22Rv1 (cell line): ENCODE data around the gene PRSS2.

Experiments
- H3K27ac ChIP-seq: fragments of 450-650 bp; 2 replicates; pipeline ENCODE4 v1.5.1; 2017
- CTCF ChIP-seq: fragments of 450-650 bp; IDR thresholded peaks from 2 replicates; pipeline ENCODE4 v1.5.1; 2017; ENCODE audit warnings: mild to moderate bottlenecking
- ZFX ChIP-seq: fragments of 450-650 bp; IDR thresholded peaks from 2 replicates; pipeline ENCODE4 v1.6.1; 2017; ENCODE audit warnings: antibody characterized with exemption, borderline replicate concordance

PRSS2 gene

GRCh38 chr7:142790056-142790455, 19.3 kb downstream of the PRSS2 start:
- no peak overlapping the region for H3K27ac ChIP-seq
- no peak for TF ChIP-seq CTCF
- no peak for TF ChIP-seq ZFX

GRCh38 chr7:142790555-142790954, 19.8 kb downstream of the PRSS2 start:
- TF ChIP-seq ZFX (no peak), CTCF (no peak)
- H3K27ac ChIP-seq = no peak overlapping the region

GRCh38 chr7:142791502-142791901, 20.7 kb downstream of the PRSS2 start:
- no peak for TF ChIP-seq ZFX
- TF ChIP-seq CTCF = no peak
- H3K27ac ChIP-seq = no peak overlapping the region

DNA sequence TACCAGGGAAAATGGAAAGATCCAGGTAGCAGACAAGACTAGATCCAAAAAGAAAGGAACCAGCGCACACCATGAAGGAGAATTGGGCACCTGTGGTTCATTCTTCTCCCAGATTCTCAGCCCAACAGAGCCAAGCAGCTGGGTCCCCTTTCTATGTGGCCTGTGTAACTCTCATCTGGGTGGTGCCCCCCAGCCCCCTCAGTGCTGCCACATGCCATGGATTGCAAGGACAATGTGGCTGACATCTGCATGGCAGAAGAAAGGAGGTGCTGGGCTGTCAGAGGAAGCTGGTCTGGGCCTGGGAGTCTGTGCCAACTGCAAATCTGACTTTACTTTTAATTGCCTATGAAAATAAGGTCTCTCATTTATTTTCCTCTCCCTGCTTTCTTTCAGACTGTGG, 21.4 kb downstream of the PRSS2 start:
- TF ChIP-seq ZFX (no peak), CTCF (no peak)
- no peak overlapping the region for H3K27ac ChIP-seq

- no peak overlapping the region for H3K27ac ChIP-seq
- no peak for TF ChIP-seq CTCF
- no peak for TF ChIP-seq ZFX
Observed at GRCh38 chr7:142792593-142792992, 21.8 kb downstream of the PRSS2 start.

DNA sequence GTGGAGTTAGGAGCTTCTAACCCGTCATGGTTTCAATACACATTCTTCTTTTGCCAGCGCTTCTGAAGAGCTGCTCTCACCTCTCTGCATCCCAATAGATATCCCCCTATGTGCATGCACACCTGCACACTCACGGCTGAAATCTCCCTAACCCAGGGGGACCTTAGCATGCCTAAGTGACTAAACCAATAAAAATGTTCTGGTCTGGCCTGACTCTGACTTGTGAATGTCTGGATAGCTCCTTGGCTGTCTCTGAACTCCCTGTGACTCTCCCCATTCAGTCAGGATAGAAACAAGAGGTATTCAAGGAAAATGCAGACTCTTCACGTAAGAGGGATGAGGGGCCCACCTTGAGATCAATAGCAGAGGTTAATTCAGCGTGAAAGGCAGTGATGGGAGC, 22.4 kb downstream of the PRSS2 start:
- TF ChIP-seq CTCF (no peak), ZFX (no peak)
- H3K27ac ChIP-seq = no peak overlapping the region

DNA sequence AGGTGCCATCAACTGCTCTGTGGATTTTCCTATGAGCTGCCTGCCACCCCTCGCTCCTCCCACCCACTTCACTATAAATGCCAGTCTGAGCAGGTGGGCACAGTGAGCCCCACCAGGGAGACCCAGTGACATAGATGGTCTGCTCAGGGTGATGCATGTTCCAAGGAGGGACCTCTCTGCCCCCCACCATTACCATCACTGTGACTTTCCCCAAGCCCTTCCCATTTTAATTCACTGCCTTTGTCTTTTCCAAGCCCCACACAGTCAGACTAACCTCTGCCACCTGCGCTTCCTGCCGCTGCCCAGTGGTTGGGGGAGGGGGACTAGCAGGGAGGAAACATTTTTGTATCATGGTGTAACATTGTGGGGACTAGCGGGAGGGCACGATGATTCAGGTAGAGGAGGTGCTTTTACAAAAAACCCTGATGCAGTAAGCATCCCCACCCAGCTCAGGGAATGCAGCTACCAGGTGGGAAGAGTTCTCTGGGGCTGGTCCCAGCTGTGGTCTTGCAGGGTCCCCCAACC, 24.6 kb downstream of the PRSS2 start:
- H3K27ac ChIP-seq = no peak overlapping the region
- TF ChIP-seq CTCF (no peak), ZFX (no peak)
